HepG2 (cell line): ENCODE measurements around the gene USP9Y. TPM values are rescaled to one million over a fixed set of nuclear protein-coding genes. Genes with fewer than 3 reads are reported as not detected.
A peak's percentile ranks its signal among the peaks of the same experiment; 100 is the strongest.

Experiments used
- ATAC-seq: fragments of 200-7000 bp; cut with Tn5 transposase; 3 replicates; pipeline ENCODE4 v1.9.1; 2020; ENCODE audit warnings: mild to moderate bottlenecking, moderate library complexity
- BruUV-seq: library from RNA; stranded (reverse); fragments of 400-500 nt; replicated peaks from 2 replicates; lab custom pipeline; 2021; lab: Mats Ljungman, UMichigan
- CTCF ChIA-PET: fragments of 300-600 bp; formaldehyde crosslinking; extraction: SDS; loops from one replicate; lab custom pipeline; 2021; ENCODE audit warnings: low total read pairs, inconsistent platforms, low intra/inter-chr PET ratio; lab: Yijun Ruan, JAX
- POLR2A ChIA-PET: fragments of 350-600 bp; sonication (Branson Sonifier 250); formaldehyde crosslinking; loops from one replicate; lab custom pipeline; 2020; ENCODE audit warnings: antibody characterized with exemption, inconsistent platforms; lab: Yijun Ruan, JAX
- DNase-seq: peaks from one replicate; pipeline ENCODE4 v3.0.0-alpha.2; 2015; ENCODE audit warnings: low spot score
- FAIRE-seq: peaks from 3 replicates; lab custom pipeline; 2011; peaks lifted over from hg19 to GRCh38; lab: Jason Lieb, UNC
- H2AFZ ChIP-seq: one replicate; pipeline ENCODE4 v1.6.1; 2011; ENCODE audit warnings: low read length, inconsistent platforms
- H3K27ac ChIP-seq: fragments of 300-600 bp; 3 replicates; pipeline ENCODE4 v1.8.0; 2011; ENCODE audit warnings: mixed run types, mild to moderate bottlenecking, mixed read lengths, low read length, inconsistent platforms; ENCODE audit not compliant: insufficient read depth; ENCODE audit errors: extremely low read length
- H3K27me3 ChIP-seq, 2 experiments: fragments of 200-600 bp in 1 of 2; 2 replicates in 1 of 2; 3 replicates in 1 of 2; pipeline versions ENCODE4 v1.6.0 to v1.8.0; 2011; ENCODE audit warnings: low read length in 2 of 2, mild to moderate bottlenecking in 2 of 2, moderate library complexity in 2 of 2, inconsistent platforms in 1 of 2; ENCODE audit not compliant: insufficient read depth in 2 of 2, control insufficient read depth in 1 of 2
- H3K36me3 ChIP-seq, 2 experiments: fragments of 200-600 bp in 1 of 2; replicated peaks in 1 of 2; 2 replicates in 1 of 2; 3 replicates in 1 of 2; pipeline versions ENCODE4 v1.5.1 to v1.8.0; 2011; ENCODE audit warnings: low read length in 2 of 2, inconsistent platforms in 1 of 2; ENCODE audit not compliant: insufficient read depth in 2 of 2, control insufficient read depth in 1 of 2
- H3K4me1 ChIP-seq: 2 replicates; pipeline ENCODE4 v1.5.1; 2012; ENCODE audit warnings: low read length, inconsistent platforms; ENCODE audit not compliant: insufficient read depth
- H3K4me2 ChIP-seq: 2 replicates; pipeline ENCODE4 v1.6.0; 2011; ENCODE audit warnings: low read depth, low read length, inconsistent platforms
- H3K4me3 ChIP-seq, 3 experiments: fragments of 200-600 bp in 1 of 3; sonication (generic), shearing (Covaris generic) in 1 of 3; replicated peaks in 1 of 3; 2 replicates each; pipeline ENCODE4 v1.5.1; 2011 to 2016; ENCODE audit warnings: low read length in 3 of 3, inconsistent platforms in 2 of 3, low read depth in 2 of 3, mild to moderate bottlenecking in 2 of 3, control low read depth in 1 of 3, mixed read lengths in 1 of 3; ENCODE audit not compliant: insufficient read depth in 1 of 3
- H3K79me2 ChIP-seq: one replicate; pipeline ENCODE4 v1.6.1; 2011; ENCODE audit warnings: low read length, inconsistent platforms; ENCODE audit not compliant: insufficient read depth
- H3K9ac ChIP-seq: 2 replicates; pipeline ENCODE4 v1.6.0; 2011; ENCODE audit warnings: mild to moderate bottlenecking, low read depth, low read length, inconsistent platforms; ENCODE audit not compliant: insufficient read depth
- H3K9me3 ChIP-seq: 2 replicates; pipeline ENCODE4 v1.5.1; 2012; ENCODE audit warnings: mild to moderate bottlenecking, low read length
- H4K20me1 ChIP-seq: 2 replicates; pipeline ENCODE4 v1.6.0; 2011; ENCODE audit warnings: inconsistent platforms, mild to moderate bottlenecking, low read length, moderate library complexity; ENCODE audit not compliant: insufficient read depth
- POLR2A ChIP-seq, 2 experiments: IDR thresholded peaks; 2 replicates each; pipeline ENCODE4 v1.6.1; 2011; ENCODE audit warnings: low read depth in 2 of 2, low read length in 2 of 2, mild to moderate bottlenecking in 1 of 2, moderate library complexity in 1 of 2; ENCODE audit not compliant: insufficient read depth in 1 of 2
- SAP130 ChIP-seq: IDR thresholded peaks from 2 replicates; pipeline ENCODE4 v1.6.1; 2016; ENCODE audit warnings: low read depth
- SIN3B ChIP-seq: fragments of 150-350 bp; IDR thresholded peaks from 2 replicates; pipeline ENCODE4 v1.6.1; 2014; ENCODE audit warnings: low read length
- ZSCAN25 ChIP-seq: sonication (generic); formaldehyde crosslinking; IDR thresholded peaks from 2 replicates; pipeline ENCODE4 v1.8.0; 2022; ENCODE audit warnings: mild to moderate bottlenecking, missing genetic modification reagents
- WGBS: methylation state at CpG from one replicate; pipeline ENCODE4 v1.1.6; 2017; ENCODE audit warnings: low lambda C conversion rate; 5-methylcytosine and 5-hydroxymethylcytosine counted together
- in situ Hi-C: cut with HindIII; loops from 2 replicates; pipeline ENCODE4 v1.10.0; 2017; ENCODE audit warnings: low pct_unique_long_range_greater_than_20kb; ENCODE audit not compliant: extremely low pct_ligation_motif_present
- intact Hi-C: fragments of 100-400 bp; cut with micrococcal nuclease; formaldehyde crosslinking; loops from one replicate; pipeline ENCODE4 v1.10.0; 2022; ENCODE audit not compliant: unreplicated experiment
- polyA plus RNA-seq, 8 experiments: library from polyadenylated mRNA; depleted of rRNA in 3 of 8; stranded (reverse) in 7 of 8; unstranded in 1 of 8; fragments of >200 nt; fragmentation: Illumina TruSeq in 4 of 8; extraction: Trizol in 4 of 8; gene quantifications; 2 replicates each; pipeline versions ENCODE4 v1.2.1 to v1.2.3, GENCODE V29; 2011 to 2016; ENCODE audit warnings: low read depth in 4 of 8, missing spikeins in 1 of 8, mixed read lengths in 1 of 8; ENCODE audit not compliant: insufficient read depth in 1 of 8
- total RNA-seq, 5 experiments: library from RNA; depleted of rRNA; stranded (reverse); fragments of >200 nt; fragmentation: Illumina TruSeq; extraction: Trizol; gene quantifications; 2 replicates each; pipeline ENCODE4 v1.2.3, GENCODE V29; 2016; ENCODE audit warnings: low read depth in 1 of 5
- TF ChIP-seq, protein P1 (sequence below): sonication (generic); formaldehyde crosslinking; IDR thresholded peaks from 2 replicates; pipeline ENCODE4 v1.5.0; 2020; ENCODE audit warnings: mild to moderate bottlenecking, missing genetic modification reagents
- TF ChIP-seq, protein P2 (sequence below): sonication (generic); formaldehyde crosslinking; IDR thresholded peaks from 2 replicates; pipeline ENCODE4 v1.4.0; 2020; ENCODE audit warnings: mild to moderate bottlenecking, missing genetic modification reagents
- TF ChIP-seq, protein P3 (sequence below): sonication (generic); formaldehyde crosslinking; IDR thresholded peaks from 2 replicates; pipeline ENCODE4 v1.4.0; 2020; ENCODE audit warnings: missing genetic modification reagents

USP9Y gene
- total and polyA plus RNA-seq, 2 of the 13 experiments (the other 11 are each of a cell fraction or from before 2014, with no cell fraction given): 14.6 to 41.9 TPM

- DNase-seq (no peak), FAIRE-seq (no peak), ATAC-seq (peak; percentile 63)
- Histone ChIP-seq H3K9me3 (no peaks in the 10 kb centered on the region), H3K9ac (peak overlapping the region; percentile 82), H3K27ac (peak overlapping the region; percentile 76), H3K36me3 (no peaks in the 10 kb centered on the region), H3K4me2 (peak overlapping the region; percentile 55), H3K79me2 (peaks cover 39% of the 10 kb centered on the region), H3K4me1 (peaks cover 34% of the 10 kb centered on the region), H2AFZ (no peak overlapping the region), H3K27me3 (no peaks in the 10 kb centered on the region; a peak in 1 of 5 replicates), H4K20me1 (no peaks in the 10 kb centered on the region), H3K4me3 (peak overlapping the region; percentile 77 to 82 (median 79))
- ChIA-PET POLR2A (interaction anchor here (0.6 kb wide), 1 partner anchor 10 kb away, joined by 3 read pairs; no protein-coding TSS in a partner anchor), CTCF (no interaction called here)
- WGBS: 3% methylated on average over 17 of the region's 40 CpGs
- intact Hi-C loops: loop anchor here (5.0 kb wide), 1 partner anchor 39 kb away; the partner anchor contains the start of gene USP9Y
- 0 out of 4 replicates have a peak, but pooled peaks of 1 of the 2 experiments have one; percentile 39 for TF ChIP-seq POLR2A (IDR thresholded peaks at IDR 0.05; ENCODE audit: insufficient read depth in 1 of 2, low read depth in 2 of 2, low read length in 2 of 2)
- TF ChIP-seq SIN3B: no peak
- TF ChIP-seq ZSCAN25 (CRISPR knock-in tag): no peak
- peak; percentile 15; the same call in 1 of the 2 replicates for TF ChIP-seq SAP130 (CRISPR knock-in tag)
- TF ChIP-seq, protein P1, sequence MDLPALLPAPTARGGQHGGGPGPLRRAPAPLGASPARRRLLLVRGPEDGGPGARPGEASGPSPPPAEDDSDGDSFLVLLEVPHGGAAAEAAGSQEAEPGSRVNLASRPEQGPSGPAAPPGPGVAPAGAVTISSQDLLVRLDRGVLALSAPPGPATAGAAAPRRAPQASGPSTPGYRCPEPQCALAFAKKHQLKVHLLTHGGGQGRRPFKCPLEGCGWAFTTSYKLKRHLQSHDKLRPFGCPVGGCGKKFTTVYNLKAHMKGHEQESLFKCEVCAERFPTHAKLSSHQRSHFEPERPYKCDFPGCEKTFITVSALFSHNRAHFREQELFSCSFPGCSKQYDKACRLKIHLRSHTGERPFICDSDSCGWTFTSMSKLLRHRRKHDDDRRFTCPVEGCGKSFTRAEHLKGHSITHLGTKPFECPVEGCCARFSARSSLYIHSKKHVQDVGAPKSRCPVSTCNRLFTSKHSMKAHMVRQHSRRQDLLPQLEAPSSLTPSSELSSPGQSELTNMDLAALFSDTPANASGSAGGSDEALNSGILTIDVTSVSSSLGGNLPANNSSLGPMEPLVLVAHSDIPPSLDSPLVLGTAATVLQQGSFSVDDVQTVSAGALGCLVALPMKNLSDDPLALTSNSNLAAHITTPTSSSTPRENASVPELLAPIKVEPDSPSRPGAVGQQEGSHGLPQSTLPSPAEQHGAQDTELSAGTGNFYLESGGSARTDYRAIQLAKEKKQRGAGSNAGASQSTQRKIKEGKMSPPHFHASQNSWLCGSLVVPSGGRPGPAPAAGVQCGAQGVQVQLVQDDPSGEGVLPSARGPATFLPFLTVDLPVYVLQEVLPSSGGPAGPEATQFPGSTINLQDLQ: no peak
- TF ChIP-seq, protein P2, sequence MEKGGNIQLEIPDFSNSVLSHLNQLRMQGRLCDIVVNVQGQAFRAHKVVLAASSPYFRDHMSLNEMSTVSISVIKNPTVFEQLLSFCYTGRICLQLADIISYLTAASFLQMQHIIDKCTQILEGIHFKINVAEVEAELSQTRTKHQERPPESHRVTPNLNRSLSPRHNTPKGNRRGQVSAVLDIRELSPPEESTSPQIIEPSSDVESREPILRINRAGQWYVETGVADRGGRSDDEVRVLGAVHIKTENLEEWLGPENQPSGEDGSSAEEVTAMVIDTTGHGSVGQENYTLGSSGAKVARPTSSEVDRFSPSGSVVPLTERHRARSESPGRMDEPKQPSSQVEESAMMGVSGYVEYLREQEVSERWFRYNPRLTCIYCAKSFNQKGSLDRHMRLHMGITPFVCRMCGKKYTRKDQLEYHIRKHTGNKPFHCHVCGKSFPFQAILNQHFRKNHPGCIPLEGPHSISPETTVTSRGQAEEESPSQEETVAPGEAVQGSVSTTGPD (CRISPR knock-in tag): no peak
- TF ChIP-seq, protein P3, sequence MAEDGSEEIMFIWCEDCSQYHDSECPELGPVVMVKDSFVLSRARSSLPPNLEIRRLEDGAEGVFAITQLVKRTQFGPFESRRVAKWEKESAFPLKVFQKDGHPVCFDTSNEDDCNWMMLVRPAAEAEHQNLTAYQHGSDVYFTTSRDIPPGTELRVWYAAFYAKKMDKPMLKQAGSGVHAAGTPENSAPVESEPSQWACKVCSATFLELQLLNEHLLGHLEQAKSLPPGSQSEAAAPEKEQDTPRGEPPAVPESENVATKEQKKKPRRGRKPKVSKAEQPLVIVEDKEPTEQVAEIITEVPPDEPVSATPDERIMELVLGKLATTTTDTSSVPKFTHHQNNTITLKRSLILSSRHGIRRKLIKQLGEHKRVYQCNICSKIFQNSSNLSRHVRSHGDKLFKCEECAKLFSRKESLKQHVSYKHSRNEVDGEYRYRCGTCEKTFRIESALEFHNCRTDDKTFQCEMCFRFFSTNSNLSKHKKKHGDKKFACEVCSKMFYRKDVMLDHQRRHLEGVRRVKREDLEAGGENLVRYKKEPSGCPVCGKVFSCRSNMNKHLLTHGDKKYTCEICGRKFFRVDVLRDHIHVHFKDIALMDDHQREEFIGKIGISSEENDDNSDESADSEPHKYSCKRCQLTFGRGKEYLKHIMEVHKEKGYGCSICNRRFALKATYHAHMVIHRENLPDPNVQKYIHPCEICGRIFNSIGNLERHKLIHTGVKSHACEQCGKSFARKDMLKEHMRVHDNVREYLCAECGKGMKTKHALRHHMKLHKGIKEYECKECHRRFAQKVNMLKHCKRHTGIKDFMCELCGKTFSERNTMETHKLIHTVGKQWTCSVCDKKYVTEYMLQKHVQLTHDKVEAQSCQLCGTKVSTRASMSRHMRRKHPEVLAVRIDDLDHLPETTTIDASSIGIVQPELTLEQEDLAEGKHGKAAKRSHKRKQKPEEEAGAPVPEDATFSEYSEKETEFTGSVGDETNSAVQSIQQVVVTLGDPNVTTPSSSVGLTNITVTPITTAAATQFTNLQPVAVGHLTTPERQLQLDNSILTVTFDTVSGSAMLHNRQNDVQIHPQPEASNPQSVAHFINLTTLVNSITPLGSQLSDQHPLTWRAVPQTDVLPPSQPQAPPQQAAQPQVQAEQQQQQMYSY (CRISPR knock-in tag): peak; percentile 85
- BruUV-seq: TSS peak; percentile 82
- in situ Hi-C loops: no loop called here
Measured at GRCh38 chrY:12662745-12663591, 38.1 kb upstream of the USP9Y start.
